HG03342 (cell line): ENCODE data around the gene ANKMY2.
A peak's percentile ranks its signal among the peaks of the same experiment; 100 is the strongest.
"Not testable (repeated sequence)": the region's sequence is repeated elsewhere in the genome, so short reads cannot be mapped to it uniquely, and the experiment has no call there.

Experiments
- ATAC-seq: cut with Tn5 transposase; IDR thresholded peaks from one replicate; pipeline ENCODE4 v1.9.1; 2021; ENCODE audit warnings: mild to moderate bottlenecking, moderate library complexity; ENCODE audit not compliant: unreplicated experiment

The ANKMY2 gene

DNA sequence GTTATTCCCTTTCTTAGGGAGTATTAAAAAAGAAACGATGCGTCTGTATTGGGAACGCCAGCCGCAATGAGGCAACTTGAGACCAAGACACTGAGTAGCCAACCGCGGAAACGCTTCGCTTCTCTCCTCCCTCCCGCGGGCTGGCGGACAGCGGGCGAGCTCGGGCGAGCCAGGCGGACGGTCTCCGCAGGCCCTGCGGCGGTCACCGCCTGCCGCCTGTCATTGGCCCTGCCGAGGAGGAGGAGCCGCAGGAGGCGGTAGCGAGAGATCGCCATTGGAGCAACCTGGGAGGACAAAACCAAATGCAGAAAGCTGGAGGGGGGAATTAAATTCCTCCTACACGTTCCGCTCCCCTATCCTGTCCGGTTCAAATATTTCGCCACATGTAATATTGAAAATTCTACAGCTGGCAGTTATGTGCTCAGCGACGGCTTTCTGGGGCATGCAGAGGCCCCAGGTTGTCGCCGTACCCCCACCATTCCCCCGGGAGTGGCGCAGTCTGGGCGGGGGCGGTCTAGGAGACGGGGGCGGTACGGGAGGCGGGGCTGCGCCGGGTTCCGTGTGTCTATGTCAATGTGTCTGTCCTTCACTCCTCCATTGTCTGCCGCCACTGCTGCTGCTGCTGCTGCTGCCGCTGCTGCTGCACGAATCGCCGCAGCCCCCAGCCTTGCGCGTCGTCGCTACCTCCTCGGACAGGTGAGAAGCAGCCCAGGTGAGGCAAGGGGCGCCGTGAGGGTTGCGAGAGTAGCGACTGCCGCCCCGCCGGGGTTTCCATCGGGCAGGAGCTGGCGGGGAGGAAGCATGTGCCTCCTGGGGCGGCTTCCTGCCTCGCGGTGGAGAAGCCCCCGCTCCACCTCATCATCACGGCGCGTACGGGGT is at the start of gene ANKMY2, which contains the start of gene BZW2:
TSS of gene ANKMY2 (minus strand) at position 162 of the 879 bp plus-strand sequence. CDS start 181 bp downstream, outside the sequence.
TSS of gene BZW2 (plus strand) at position 589 of the 879 bp plus-strand sequence. CDS start 19,263 bp downstream, outside the sequence.
- ATAC-seq, result peak; percentile 96

DNA sequence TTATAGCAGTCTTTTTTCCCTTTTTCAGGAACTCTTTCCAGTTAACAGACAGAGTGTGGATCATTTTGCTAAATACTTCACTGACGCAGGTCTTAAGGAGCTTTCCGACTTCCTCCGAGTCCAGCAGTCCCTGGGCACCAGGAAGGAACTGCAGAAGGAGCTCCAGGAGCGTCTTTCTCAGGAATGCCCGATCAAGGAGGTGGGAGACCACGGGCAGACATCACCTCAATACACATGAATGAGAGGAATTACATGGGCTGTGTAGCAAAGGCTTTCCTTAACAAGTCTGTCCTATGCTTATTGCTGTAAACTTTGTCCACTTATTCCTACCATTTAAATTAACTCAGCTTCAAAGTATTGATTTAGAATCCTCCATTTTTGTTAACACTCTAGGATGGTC is 49.3 kb upstream of the ANKMY2 start:
- ATAC-seq, result no peak

DNA sequence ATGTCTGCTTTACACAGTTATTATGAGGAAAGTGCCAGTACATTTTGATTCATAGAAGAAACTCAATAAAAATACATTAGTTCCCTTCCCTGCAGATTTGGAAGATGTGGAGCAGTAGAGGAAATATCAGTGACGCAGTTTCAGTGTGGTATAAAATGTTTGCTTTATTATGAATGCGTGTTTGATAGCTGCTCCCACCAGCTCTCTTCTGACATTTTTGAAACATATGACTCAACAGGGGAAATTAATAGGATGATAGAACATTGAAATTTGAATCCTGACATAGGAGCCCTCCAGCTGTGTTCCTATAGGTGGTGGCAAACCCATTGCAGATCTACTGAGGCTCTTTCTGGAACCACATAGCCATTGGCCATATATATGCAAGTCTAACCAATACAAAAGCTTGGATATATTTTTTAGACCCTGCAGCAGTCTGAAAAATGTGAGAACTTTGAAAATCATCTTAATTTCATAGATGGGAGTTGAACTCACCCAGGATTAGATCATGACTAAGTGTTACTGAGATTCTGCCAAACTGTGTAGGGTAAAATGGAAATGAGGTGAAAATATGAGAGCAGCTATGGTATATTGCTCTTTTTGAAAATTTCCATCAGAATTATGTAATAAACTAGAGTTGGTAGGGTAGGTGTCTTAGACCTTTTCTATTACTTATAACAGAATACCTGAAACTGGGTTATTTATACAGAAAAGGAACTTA is 48.2 kb upstream of the ANKMY2 start:
- no peak for ATAC-seq

DNA sequence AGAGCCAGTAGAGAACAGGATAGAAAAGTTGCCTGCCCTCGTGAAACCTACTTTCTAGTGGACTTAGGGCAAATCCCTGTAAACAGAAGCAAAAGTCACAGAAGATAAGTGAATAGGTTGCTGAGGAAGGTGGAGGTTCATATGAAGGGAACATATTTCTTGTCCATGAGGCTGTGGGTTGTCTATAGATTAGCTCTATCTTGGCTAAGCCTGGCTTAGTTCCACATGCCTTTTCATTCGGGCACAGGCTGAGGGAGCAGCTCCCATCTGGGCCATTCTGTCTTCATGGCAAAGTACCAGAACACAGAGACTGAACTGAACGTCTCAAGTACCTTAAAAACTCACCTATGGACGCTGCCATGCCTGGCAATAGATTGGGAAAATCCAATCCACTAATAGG is 45.7 kb upstream of the ANKMY2 start:
- no peak for ATAC-seq

DNA sequence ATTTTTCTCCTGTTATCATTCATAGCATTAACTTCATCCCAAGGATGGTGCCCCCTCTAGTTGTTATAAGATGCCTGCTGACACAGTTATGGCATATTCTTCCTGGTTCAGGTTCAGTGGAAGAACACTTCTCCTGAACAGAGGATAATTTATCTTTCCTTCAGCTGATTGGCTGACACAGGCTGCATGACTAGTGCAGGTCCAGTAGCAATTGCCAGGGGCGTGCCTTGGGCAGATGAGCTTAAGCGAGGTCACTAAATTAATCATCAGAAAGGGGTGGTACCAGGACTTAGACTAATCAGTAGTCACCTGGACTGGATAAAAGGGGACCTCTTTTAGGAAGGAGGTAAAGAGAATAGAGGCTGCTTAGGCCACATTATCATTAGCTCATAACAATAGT is 42.7 kb upstream of the ANKMY2 start:
- no peak for ATAC-seq

DNA sequence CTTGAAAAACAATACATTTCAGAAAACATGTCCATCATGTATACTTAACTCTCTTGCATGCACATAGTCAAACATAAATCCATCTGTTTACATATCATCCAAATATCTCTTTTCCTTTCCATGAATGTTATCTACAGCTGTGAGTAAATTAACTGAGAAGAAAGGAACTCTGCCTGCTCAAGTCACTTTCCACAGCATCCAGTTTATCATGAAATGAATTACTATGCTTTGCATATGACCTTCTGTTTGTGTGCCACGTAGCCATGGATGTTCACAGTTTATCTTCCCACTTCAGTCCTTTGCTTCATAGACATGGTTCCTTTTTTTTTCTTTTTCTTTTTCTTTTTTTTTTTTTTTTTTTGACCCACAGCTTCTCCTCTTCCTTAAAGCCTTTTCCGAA is 40.0 kb upstream of the ANKMY2 start:
- no peak for ATAC-seq

DNA sequence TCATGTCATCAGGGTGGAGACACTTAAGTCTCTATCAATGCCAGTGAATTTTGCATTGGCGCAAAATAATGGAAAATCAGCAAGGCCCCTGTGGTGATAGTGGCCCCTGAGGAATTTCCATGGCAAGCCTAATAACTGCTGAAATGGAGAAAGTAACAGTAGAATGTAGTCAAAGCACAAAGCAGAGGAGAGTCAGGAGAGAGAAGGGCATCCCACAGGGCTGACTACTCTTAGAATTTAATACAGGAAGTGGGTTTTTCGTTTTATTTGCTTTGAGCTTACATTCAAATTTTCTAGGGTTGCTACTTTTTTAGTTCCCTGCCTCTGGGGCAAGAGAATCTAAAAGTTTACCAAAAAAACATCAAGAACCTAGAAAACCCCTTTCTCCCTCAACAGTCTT is 39.4 kb upstream of the ANKMY2 start:
- ATAC-seq, result no peak

DNA sequence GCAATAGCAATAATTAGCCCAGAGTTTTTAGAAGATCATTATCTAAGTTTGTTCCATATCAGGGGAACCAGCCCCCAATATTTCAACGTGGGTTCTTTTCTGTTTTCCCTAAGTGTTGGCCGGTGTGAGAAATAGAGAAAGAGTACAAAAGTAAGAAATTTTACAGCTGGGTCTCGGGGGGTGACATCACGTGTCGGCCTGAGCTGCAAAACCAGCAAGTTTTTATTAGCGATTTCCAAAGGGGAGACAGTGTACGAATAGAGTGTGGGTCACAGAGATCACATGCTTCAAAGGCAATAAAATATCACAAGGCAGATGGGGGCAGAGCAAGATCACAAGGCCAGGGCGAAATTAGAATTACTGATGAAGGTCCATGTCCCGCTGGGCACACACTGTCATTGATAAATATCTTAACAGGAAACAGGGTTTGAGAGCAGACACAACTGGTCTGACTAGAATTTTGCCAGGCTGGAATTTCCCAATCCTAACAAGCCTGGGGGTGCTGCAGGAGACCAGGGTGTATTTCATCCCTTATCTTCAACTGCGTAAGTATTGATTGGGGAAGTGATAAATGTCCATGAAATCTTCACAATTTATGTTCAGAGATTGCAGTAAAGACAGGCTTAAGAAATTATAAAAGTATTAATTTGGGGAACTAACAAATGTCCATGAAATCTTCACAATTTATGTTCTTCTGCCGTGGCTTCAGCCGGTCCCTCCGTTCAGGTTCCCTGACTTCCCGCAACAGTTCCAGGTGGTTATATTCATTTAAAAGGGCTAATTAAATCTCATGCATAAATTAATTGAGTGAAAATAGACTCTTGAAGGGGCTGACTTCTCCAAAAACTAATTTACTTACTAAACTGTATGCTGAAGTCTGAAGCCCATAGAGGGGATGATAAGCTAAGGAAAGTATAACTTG is 33.4 kb upstream of the ANKMY2 start:
- ATAC-seq, result not testable (repeated sequence)

DNA sequence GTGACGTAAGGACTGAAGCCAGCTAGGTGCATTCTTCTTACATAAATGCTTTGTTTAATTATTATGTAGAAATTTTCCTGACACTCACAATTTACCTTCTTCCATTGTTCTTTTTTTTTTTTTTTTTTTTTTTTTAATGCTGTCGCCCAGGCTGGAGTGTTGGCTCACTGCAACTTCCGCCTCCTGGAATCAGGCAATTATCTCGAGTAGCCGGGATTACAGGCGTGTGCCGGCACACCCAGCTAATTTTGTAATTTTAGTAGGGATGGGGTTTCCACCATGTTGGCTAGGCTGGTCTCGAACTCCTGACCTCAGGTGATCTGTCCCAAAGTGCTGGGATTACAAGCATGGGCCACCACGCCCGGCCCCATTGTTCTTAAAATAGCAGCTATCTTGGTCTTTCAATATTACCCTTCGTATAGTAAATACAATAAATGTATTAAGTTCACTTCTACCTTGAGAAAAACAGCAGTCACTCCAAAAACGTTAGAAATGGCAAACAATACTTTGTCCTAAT is 32.5 kb upstream of the ANKMY2 start:
- no peak for ATAC-seq

DNA sequence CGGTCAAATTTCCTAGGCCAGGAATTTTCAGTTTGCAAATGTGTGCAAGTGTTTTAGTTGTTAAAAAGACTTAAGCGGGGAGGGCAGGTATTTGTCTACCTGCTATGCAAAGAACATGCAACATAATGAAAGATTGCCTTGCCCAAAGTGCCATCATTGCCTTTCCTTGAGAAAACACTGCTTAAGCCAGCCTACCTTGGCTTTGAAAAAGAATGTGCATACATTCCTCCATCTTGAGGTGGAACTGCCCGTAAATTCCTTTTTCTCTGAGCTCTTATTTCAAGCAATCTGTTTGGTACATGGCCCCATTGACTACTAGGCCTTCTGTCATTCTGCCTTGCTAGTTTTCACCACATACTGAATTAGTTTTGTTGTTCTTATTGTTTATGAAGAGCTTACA is 29.7 kb upstream of the ANKMY2 start:
- no peak for ATAC-seq

DNA sequence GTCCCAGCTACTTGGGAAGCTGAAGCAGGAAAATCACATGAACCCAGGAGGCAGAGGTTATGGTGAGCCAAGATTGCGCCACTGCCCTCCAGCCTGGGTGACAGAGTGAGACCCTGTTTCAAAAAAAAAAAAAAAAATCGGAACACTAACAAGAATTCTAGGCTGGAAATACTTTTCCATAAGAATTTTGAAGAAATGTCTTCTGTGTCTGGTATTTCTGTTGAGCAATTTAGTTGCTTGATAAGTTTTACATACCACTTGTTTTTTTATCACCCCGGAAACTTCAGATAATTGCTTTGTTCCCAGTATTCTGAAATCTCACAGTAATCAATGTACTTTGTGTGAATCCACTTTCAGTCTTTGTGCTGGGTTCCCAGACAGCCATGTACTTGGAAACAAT is 26.3 kb upstream of the ANKMY2 start:
- no peak for ATAC-seq

DNA sequence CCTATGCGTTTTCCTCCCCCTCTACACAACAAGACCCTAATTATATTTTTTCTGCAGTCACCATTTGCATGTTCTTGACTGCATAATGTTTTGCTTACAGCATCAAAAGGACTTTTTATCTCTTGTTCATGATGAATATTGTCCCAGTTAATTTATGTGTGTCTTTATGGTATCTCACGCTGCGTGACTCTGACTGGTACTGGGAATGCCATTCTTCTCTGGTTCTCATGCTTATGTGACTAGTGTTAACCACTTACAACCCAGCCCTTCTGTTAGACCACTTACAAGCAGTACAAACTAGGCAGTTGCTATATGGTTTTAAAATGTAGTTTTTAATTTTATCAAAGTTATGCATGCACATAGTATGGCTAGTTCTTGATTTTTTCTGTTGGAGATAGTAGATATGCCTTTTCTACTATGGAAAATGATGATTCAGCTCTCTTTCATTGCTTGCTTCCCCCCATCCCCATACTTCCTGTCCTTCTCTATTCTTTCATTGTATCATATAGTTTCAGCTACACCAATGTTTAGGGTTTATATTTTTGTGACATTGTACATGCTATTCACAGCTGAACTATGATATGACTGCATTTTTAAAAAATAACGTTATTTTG is 25.3 kb upstream of the ANKMY2 start:
- ATAC-seq, result no peak

DNA sequence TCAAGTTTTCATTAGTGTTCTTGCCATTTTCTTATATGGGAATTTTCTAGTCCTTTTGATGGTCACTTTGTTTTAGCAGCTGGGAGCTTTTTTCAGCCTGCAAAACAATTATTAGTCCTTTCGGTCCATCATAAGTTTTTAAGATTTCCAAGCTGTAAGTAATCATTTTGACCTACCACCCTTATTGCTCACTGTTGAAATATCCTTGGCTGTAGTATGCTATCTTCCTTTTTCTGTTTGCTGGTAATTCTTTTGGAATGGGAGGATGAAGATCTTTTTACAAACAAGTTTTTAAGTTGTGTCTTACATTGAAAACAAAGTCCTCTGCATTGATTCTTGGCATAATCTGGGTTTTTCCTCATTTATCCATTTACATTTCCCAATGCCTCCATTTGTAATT is 24.5 kb upstream of the ANKMY2 start:
- ATAC-seq, result no peak

DNA sequence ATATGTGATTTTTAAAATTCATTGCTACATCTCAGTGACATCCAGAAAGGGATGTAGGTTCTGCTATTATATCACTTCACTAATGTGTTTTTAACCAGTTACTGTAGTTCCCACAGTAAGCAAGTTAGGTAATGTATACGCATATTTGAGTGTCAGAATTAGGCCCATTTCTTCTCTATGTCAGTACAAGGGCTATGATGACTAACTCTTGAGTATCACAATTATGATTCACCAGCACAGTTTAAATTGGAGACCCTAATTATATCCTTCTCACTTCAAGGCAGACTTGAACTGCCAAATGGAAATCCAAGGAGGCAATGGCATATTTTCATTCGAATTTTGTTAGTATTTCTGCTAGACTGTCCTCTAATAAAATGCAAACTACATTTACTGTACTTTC is 24.0 kb upstream of the ANKMY2 start:
- no peak for ATAC-seq

DNA sequence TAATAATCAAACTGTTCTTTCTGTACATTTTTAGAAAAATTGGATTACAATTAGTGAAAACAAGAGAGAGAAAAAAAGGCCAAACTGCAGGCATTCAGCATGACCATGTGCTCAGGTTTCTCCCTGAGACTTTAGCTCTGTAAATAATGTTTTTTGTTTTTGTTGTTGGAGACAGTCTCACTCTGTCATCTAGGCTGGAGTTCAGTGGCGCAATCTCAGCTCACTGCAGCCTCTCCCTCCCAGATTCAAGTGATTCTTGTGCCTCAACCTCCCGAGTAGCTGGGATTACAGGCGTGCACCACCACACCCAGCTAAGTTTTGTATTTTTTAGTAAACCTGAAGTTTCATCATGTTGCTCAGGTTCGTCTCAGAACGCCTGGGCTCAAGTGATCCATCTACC is 23.4 kb upstream of the ANKMY2 start:
- no peak for ATAC-seq

DNA sequence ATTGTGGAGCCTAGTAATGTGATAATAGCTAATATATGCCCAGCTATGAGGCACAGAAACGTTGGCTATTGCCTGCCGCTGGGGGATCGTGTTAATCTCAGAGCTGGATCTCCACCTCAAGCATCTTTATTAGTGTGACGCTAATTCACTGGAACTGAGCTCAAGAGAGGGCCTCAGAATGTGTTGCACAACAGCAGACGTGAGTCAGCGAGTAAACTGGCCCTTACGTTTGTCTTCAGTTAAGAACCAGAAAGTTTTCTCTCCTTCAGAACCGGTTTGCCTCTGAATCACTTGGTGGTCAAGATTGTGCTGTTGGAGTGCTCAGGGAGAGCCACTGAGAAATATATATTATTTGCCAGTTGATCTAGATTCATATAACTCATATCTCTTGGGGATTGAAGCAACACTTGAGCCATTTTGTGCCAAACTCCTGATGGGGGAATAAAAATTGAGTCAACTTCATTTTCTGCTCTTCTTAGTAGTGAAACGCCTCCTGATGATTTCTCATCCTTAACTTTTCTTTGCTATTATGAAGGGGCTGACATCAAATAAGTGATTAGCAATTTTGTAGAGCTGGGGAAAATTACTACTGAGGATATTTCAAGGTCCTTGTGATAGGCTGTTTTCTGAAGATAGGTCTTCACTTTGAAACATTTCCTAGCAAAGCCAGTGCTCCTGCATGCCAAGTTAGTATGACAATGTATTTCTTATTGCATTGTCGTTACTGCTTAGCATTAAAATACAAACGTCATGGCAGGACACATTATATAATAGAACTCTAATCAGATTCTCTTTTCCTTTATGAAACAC is 22.7 kb upstream of the ANKMY2 start:
- no peak for ATAC-seq

DNA sequence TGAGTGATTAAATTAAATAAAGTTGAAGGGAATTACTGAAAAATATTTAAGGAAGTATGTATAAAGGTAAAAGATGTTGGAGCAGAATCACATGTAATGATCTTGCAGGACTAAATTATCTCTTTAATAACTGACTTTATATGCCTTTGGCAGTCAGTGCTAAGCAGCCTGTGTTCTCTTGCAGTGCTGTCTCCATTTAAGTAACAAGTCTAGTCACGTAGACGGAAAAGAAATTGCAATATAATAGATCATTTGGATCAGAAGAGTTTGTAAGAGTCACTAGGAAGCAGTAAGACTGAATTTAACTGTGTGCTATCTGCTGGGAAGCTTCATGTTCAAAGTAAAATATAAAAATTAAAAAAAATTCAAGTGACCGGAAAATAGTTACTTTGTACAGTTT is 21.8 kb upstream of the ANKMY2 start:
- no peak for ATAC-seq

DNA sequence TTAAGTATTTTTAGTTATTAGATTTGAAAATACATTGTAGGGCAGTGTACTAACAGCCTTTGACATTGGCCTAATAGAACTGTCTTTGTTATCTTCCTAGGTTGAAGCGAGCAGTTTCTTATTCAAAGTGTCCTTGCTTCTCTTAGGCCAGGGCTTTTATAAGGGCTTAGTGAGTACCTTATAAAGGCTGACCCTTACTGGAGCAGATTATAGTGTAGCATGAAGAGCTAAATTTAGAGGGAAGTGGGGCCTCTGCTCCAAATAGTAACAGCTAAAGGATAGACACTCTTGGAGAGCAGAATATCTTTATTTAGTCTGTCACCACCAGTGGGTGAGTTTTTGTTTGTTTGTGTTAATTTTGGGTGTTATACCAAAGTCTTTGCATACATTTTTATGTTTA is 16.4 kb upstream of the ANKMY2 start:
- ATAC-seq, result no peak

DNA sequence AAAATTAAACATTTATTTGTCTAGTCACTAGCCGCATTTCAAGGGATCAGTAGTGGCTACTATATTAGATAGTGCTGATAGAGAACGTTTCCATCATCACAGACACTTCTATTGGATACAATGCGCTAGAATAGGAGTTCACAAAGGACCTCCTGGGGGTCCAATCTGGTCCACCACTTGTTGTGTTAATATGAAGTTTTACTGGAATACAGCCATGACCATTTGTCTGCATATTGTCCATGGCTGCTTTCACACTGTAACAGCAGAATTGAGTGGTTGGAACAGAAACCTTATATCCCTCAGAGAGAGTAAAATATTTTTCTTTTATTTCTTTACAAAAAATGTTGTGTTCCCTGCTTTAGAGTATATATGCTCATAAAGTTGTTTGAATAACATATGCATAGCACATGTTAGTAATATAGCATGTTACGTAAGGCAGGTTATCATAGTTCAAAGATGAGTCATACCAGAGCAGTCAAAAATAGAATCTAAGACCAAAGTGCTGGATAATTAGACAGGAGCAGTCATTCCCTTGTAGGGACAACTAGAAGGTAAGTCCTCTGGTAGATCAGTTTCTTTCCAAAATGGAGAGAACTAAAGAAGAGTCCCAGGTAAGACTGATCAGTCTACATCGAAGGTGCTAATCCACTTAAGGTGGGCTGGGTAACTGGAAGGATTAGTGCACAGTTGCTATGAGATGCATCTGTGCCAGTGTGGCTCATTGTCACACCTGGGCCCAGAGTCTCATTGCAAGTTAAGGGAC is 15.3 kb upstream of the ANKMY2 start:
- ATAC-seq, result no peak
